Renal pelvis (tissue), 12 donors: Measurements from ENCODE around the gene STT3A. TPM values are rescaled to one million over a fixed set of nuclear protein-coding genes. Genes with fewer than 3 reads are reported as not detected.
"Not testable (repeated sequence)": the region's sequence is repeated elsewhere in the genome, so short reads cannot be mapped to it uniquely, and the experiment has no call there.

Experiments
- DNase-seq: peaks from one replicate; pipeline ENCODE4 v3.0.0-alpha.2; 2013
- long read RNA-seq, 16 experiments: transcript quantifications; one replicate each; lab custom pipeline, GENCODE V29; 2026
- polyA plus RNA-seq, 3 donors: library from polyadenylated mRNA; unstranded; fragments of 120-200 nt; gene quantifications; one replicate each; pipeline ENCODE4 v1.2.1, GENCODE V29; 2013; ENCODE audit not compliant: insufficient read length in 3 of 3

STT3A gene
- polyA plus RNA-seq: 100 to 1,000 TPM; 184 to 217 (median 205) TPM
- long read RNA-seq, donor 1, full-length matches to known transcripts: 45 of 53 reads
- long read RNA-seq, donor 1, partial matches to known transcripts: 8 of 53 reads
- long read RNA-seq, donor 1, other reads (novel, unspliced or antisense): 0 of 53 reads
- long read RNA-seq, donor 2, full-length matches to known transcripts: 39 of 39 reads
- long read RNA-seq, donor 2, partial matches to known transcripts: 0 of 39 reads
- long read RNA-seq, donor 2, other reads (novel, unspliced or antisense): 0 of 39 reads
- long read RNA-seq, donor 3, full-length matches to known transcripts: 25 of 140 reads
- long read RNA-seq, donor 3, partial matches to known transcripts: 115 of 140 reads
- long read RNA-seq, donor 3, other reads (novel, unspliced or antisense): 0 of 140 reads
- long read RNA-seq, donor 4, full-length matches to known transcripts: 35 of 35 reads
- long read RNA-seq, donor 4, partial matches to known transcripts: 0 of 35 reads
- long read RNA-seq, donor 4, other reads (novel, unspliced or antisense): 0 of 35 reads
- long read RNA-seq, donor 5, full-length matches to known transcripts: 18 of 26 reads
- long read RNA-seq, donor 5, partial matches to known transcripts: 8 of 26 reads
- long read RNA-seq, donor 5, other reads (novel, unspliced or antisense): 0 of 26 reads
- long read RNA-seq, donor 6, full-length matches to known transcripts: 48 of 48 reads
- long read RNA-seq, donor 6, partial matches to known transcripts: 0 of 48 reads
- long read RNA-seq, donor 6, other reads (novel, unspliced or antisense): 0 of 48 reads
- long read RNA-seq, donor 7, full-length matches to known transcripts: 50 of 67 reads
- long read RNA-seq, donor 7, partial matches to known transcripts: 17 of 67 reads
- long read RNA-seq, donor 7, other reads (novel, unspliced or antisense): 0 of 67 reads
- long read RNA-seq, donor 8, full-length matches to known transcripts: 21 of 21 reads
- long read RNA-seq, donor 8, partial matches to known transcripts: 0 of 21 reads
- long read RNA-seq, donor 8, other reads (novel, unspliced or antisense): 0 of 21 reads
- long read RNA-seq, donor 9, full-length matches to known transcripts: 29 of 157 reads
- long read RNA-seq, donor 9, partial matches to known transcripts: 128 of 157 reads
- long read RNA-seq, donor 9, other reads (novel, unspliced or antisense): 0 of 157 reads
- long read RNA-seq, donor 10, full-length matches to known transcripts: 23 of 41 reads
- long read RNA-seq, donor 10, partial matches to known transcripts: 18 of 41 reads
- long read RNA-seq, donor 10, other reads (novel, unspliced or antisense): 0 of 41 reads
- long read RNA-seq, donor 11, full-length matches to known transcripts: 21 of 31 reads
- long read RNA-seq, donor 11, partial matches to known transcripts: 10 of 31 reads
- long read RNA-seq, donor 11, other reads (novel, unspliced or antisense): 0 of 31 reads
- long read RNA-seq, donor 12, full-length matches to known transcripts: 56 of 66 reads
- long read RNA-seq, donor 12, partial matches to known transcripts: 10 of 66 reads
- long read RNA-seq, donor 12, other reads (novel, unspliced or antisense): 0 of 66 reads
- long read RNA-seq, donor 13, full-length matches to known transcripts: 18 of 24 reads
- long read RNA-seq, donor 13, partial matches to known transcripts: 6 of 24 reads
- long read RNA-seq, donor 13, other reads (novel, unspliced or antisense): 0 of 24 reads
- long read RNA-seq, donor 14: 0 reads
- long read RNA-seq, donor 15, full-length matches to known transcripts: 64 of 69 reads
- long read RNA-seq, donor 15, partial matches to known transcripts: 5 of 69 reads
- long read RNA-seq, donor 15, other reads (novel, unspliced or antisense): 0 of 69 reads
- long read RNA-seq, donor 16, full-length matches to known transcripts: 43 of 57 reads
- long read RNA-seq, donor 16, partial matches to known transcripts: 14 of 57 reads
- long read RNA-seq, donor 16, other reads (novel, unspliced or antisense): 0 of 57 reads

- peak; percentile 100 for DNase-seq
Observed at GRCh38 chr11:125592305-125593113, at the start of gene STT3A. STT3A (plus strand) TSS chr11:125592852; CDS start chr11:125595916, 3,064 bp downstream.

- DNase-seq: no peak
Observed at GRCh38 chr11:125550780-125551179, 41.9 kb upstream of the STT3A start.

- no peak for DNase-seq
Observed at GRCh38 chr11:125551835-125552342, 40.8 kb upstream of the STT3A start.

- DNase-seq: no peak
Observed at GRCh38 chr11:125552927-125553326, 39.7 kb upstream of the STT3A start.

- DNase-seq: no peak
Observed at GRCh38 chr11:125553357-125553756, 39.3 kb upstream of the STT3A start.

- DNase-seq: no peak
Observed at GRCh38 chr11:125554038-125554437, 38.6 kb upstream of the STT3A start.

- no peak for DNase-seq
Observed at GRCh38 chr11:125559888-125560287, 32.8 kb upstream of the STT3A start.

GRCh38 chr11:125561924-125562323, 30.7 kb upstream of the STT3A start:
- no peak for DNase-seq

GRCh38 chr11:125562430-125562829, 30.2 kb upstream of the STT3A start:
- DNase-seq: no peak

- DNase-seq: no peak
Observed at GRCh38 chr11:125564357-125564756, 28.3 kb upstream of the STT3A start.

GRCh38 chr11:125566235-125566634, 26.4 kb upstream of the STT3A start:
- DNase-seq: no peak

- DNase-seq: peak; percentile 89
Observed at GRCh38 chr11:125568970-125569914, 23.4 kb upstream of the STT3A start, which contains the start of gene EI24. EI24 (plus strand) TSS chr11:125569477; CDS start chr11:125572528, 3,051 bp downstream.

GRCh38 chr11:125569915-125570621, 22.6 kb upstream of the STT3A start:
- DNase-seq: peak; percentile 23

- DNase-seq: no peak
Observed at GRCh38 chr11:125570952-125571351, 21.7 kb upstream of the STT3A start.

GRCh38 chr11:125572916-125573315, 19.7 kb upstream of the STT3A start:
- DNase-seq: no peak

GRCh38 chr11:125577181-125577580, 15.5 kb upstream of the STT3A start:
- not testable (repeated sequence) for DNase-seq

GRCh38 chr11:125578783-125579182, 13.9 kb upstream of the STT3A start:
- DNase-seq: no peak
